Endothelial cell of umbilical vein (primary cell): Measurements from ENCODE around the gene SYTL3. TPM values are rescaled to one million over a fixed set of nuclear protein-coding genes. Genes with fewer than 3 reads are reported as not detected.

ENCODE experiments used
- BruUV-seq: library from RNA; stranded (reverse); fragments of 400-500 nt; replicated peaks from 2 replicates; lab custom pipeline; 2021; lab: Mats Ljungman, UMichigan
- CTCF ChIA-PET: fragments of 300-600, 350-600 bp; sonication (Branson Sonifier 250); formaldehyde crosslinking; loops from one replicate; lab custom pipeline; 2021; ENCODE audit warnings: antibody characterized with exemption, inconsistent platforms; lab: Charles Lee
- POLR2A ChIA-PET: fragments of 300-600, 350-600 bp; sonication (Branson Sonifier 250); formaldehyde crosslinking; loops from one replicate; lab custom pipeline; 2021; ENCODE audit warnings: antibody characterized with exemption, inconsistent platforms; lab: Charles Lee
- DNase-seq: peaks from one replicate; pipeline ENCODE4 v3.0.0-alpha.2; 2011; ENCODE audit warnings: low read depth, low spot score
- FAIRE-seq: peaks from 2 replicates; lab custom pipeline; 2011; peaks lifted over from hg19 to GRCh38; lab: Jason Lieb, UNC
- H2AFZ ChIP-seq: 2 replicates; pipeline ENCODE4 v1.6.0; 2012; ENCODE audit warnings: low read depth, low read length, control low read depth, inconsistent platforms
- H3K27ac ChIP-seq: 2 replicates; pipeline ENCODE4 v1.5.1; 2011; ENCODE audit warnings: low read depth, mild to moderate bottlenecking, control low read depth, low read length, moderate library complexity; ENCODE audit not compliant: insufficient read depth
- H3K27me3 ChIP-seq, 2 experiments: 2 replicates each; pipeline versions ENCODE4 v1.6.0 to v1.6.1; 2011; ENCODE audit warnings: low read length in 2 of 2, mixed read lengths in 1 of 2; ENCODE audit not compliant: control insufficient read depth in 2 of 2, insufficient read depth in 2 of 2
- H3K36me3 ChIP-seq, 2 experiments: 2 replicates in 1 of 2; 3 replicates in 1 of 2; pipeline ENCODE4 v1.5.1; 2011; ENCODE audit warnings: low read length in 2 of 2, mild to moderate bottlenecking in 1 of 2, moderate library complexity in 1 of 2; ENCODE audit not compliant: control insufficient read depth in 2 of 2, insufficient read depth in 2 of 2; ENCODE audit errors: extremely low read depth in 1 of 2
- H3K4me1 ChIP-seq: 3 replicates; pipeline ENCODE4 v1.5.1; 2011; ENCODE audit warnings: mild to moderate bottlenecking, low read length; ENCODE audit not compliant: control insufficient read depth, insufficient read depth; ENCODE audit errors: extremely low read depth
- H3K4me2 ChIP-seq: 2 replicates; pipeline ENCODE4 v1.6.1; 2011; ENCODE audit warnings: low read length, control low read depth, mixed read lengths; ENCODE audit not compliant: insufficient read depth
- H3K4me3 ChIP-seq, 3 experiments: fragments of 200-600 bp in 1 of 3; sonication (generic), shearing (Covaris generic) in 1 of 3; replicated peaks in 1 of 3; 2 replicates each; pipeline ENCODE4 v1.5.1; 2011 to 2016; ENCODE audit warnings: control low read depth in 3 of 3, low read length in 3 of 3, mild to moderate bottlenecking in 2 of 3, inconsistent platforms in 1 of 3, low read depth in 1 of 3, moderate library complexity in 1 of 3; ENCODE audit not compliant: insufficient read depth in 1 of 3
- H3K79me2 ChIP-seq: 2 replicates; pipeline ENCODE4 v1.6.0; 2012; ENCODE audit warnings: low read length, inconsistent platforms; ENCODE audit not compliant: control insufficient read depth, insufficient read depth
- H3K9ac ChIP-seq: replicated peaks from 2 replicates; pipeline ENCODE3; 2011; ENCODE audit warnings: low read length, control low read depth; ENCODE audit not compliant: insufficient read depth; ENCODE audit errors: extremely low read depth
- H3K9me1 ChIP-seq: replicated peaks from 3 replicates; pipeline ENCODE4 v1.6.0; 2011; ENCODE audit warnings: mild to moderate bottlenecking, low read length; ENCODE audit not compliant: control insufficient read depth, insufficient read depth; ENCODE audit errors: extremely low read depth
- H3K9me3 ChIP-seq: replicated peaks from 2 replicates; pipeline ENCODE4 v1.5.1; 2012; ENCODE audit warnings: low read length, inconsistent platforms; ENCODE audit not compliant: control insufficient read depth, insufficient read depth
- H4K20me1 ChIP-seq: replicated peaks from 2 replicates; pipeline ENCODE3; 2011; ENCODE audit warnings: mild to moderate bottlenecking, low read length; ENCODE audit not compliant: control insufficient read depth, insufficient read depth; ENCODE audit errors: extremely low read depth
- EZH2 ChIP-seq: IDR thresholded peaks from 2 replicates; pipeline ENCODE4 v1.6.1; 2012; ENCODE audit warnings: borderline replicate concordance, low read depth, mild to moderate bottlenecking, moderate library complexity, low read length, inconsistent platforms; ENCODE audit not compliant: severe bottlenecking
- FOS ChIP-seq: IDR thresholded peaks from 2 replicates; pipeline ENCODE4 v1.6.1; 2011; ENCODE audit warnings: mild to moderate bottlenecking, low read length, moderate library complexity, borderline replicate concordance; ENCODE audit not compliant: insufficient read depth
- GATA2 ChIP-seq: IDR thresholded peaks from 2 replicates; pipeline ENCODE4 v1.7.0; 2011; ENCODE audit warnings: low read depth, mild to moderate bottlenecking, moderate library complexity, mixed read lengths, low read length; ENCODE audit not compliant: insufficient read length, insufficient read depth
- JUN ChIP-seq: IDR thresholded peaks from 2 replicates; pipeline ENCODE4 v1.6.1; 2011; ENCODE audit warnings: borderline replicate concordance, low read depth; ENCODE audit not compliant: insufficient read length, insufficient read depth
- MYC ChIP-seq: IDR thresholded peaks from one replicate; pipeline ENCODE4 v1.6.1; 2011; ENCODE audit warnings: mild to moderate bottlenecking, low read depth, low read length
- POLR2A ChIP-seq: IDR thresholded peaks from 2 replicates; pipeline ENCODE4 v1.6.1; 2012; ENCODE audit warnings: low read depth, mild to moderate bottlenecking, control low read depth, low read length
- POLR2AphosphoS5 ChIP-seq: IDR thresholded peaks from 2 replicates; pipeline ENCODE4 v1.6.1; 2012; ENCODE audit warnings: low read depth, mild to moderate bottlenecking, control low read depth, low read length, moderate library complexity; ENCODE audit not compliant: insufficient read depth
- dilution Hi-C: fragments of 300-500 bp; cut with MboI; formaldehyde crosslinking; loops from one replicate; pipeline ENCODE4 v1.15.0; 2019; ENCODE audit warnings: low sequenced_read_pairs; ENCODE audit not compliant: extremely low pct_ligation_motif_present
- intact Hi-C: fragments of 100-400 bp; cut with micrococcal nuclease; formaldehyde crosslinking; loops from one replicate; pipeline ENCODE4 v1.10.0; 2022
- polyA plus RNA-seq, 4 experiments: library from polyadenylated mRNA; depleted of rRNA in 3 of 4; stranded (reverse) in 3 of 4; unstranded in 1 of 4; fragments of >200 nt; gene quantifications; 2 replicates each; pipeline versions ENCODE4 v1.2.1 to v1.2.3, GENCODE V29; 2011 to 2012; ENCODE audit warnings: missing spikeins in 1 of 4
- total RNA-seq: library from RNA; stranded (reverse); gene quantifications from 2 replicates; pipeline ENCODE4 v1.2.3, GENCODE V29; 2021
- TF ChIP-seq, protein P1 (sequence below): IDR thresholded peaks from 2 replicates; pipeline ENCODE4 v1.6.1; 2011; ENCODE audit not compliant: insufficient read depth, insufficient read length
- TF ChIP-seq, protein P2 (sequence below), 2 donors: IDR thresholded peaks; 1 replicate in 1 of 2; 2 replicates in 1 of 2; pipeline ENCODE4 v1.5.1; 2011; ENCODE audit warnings: low read length in 2 of 2, mild to moderate bottlenecking in 2 of 2, moderate library complexity in 2 of 2, control low read depth in 1 of 2, inconsistent platforms in 1 of 2, low read depth in 1 of 2; ENCODE audit not compliant: insufficient read depth in 1 of 2; ENCODE audit errors: extremely low read depth in 1 of 2

SYTL3 gene
- total and polyA plus RNA-seq, 2 donors (not counting 3 experiments of a cell fraction or from before 2014, with no cell fraction given): 0.59 to 0.77 TPM

DNA sequence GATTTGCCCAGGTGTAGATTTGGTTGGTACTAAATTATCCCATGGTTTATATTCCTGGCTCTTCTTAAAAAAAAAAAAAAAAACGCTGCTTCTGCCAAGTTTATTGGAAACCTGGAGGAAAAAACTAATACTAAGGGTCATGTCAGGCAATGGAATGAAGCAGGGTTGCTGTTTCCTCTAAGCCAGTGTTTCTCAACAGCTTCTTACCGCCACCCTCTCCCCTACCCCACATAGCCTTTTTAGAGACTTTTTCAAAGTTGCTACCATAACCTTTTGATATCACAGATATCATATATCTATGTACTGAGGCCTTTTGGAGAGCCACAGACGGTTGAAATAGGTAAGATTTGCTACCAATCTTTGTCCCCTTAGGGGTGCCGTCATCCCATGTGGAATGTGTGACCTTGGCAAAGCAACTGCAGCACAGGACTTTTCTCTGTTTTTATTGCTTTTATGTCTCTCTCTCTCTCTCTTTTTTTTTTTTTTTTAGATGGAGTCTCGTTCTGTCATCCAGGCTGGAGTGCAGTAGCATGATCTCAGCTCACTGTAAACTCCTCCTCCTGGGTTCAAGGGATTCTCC lies 35.0 kb downstream of the SYTL3 start:
- no peaks in the 10 kb centered on the region for H3K9me1 ChIP-seq
- no peak for FAIRE-seq
- no peaks in the 10 kb centered on the region for H3K9me3 ChIP-seq
- ChIA-PET CTCF (interaction anchor here (1.2 kb wide), 2 partner anchors 464 to 471 kb away, joined by 3 to 6 read pairs; no protein-coding TSS in a partner anchor), POLR2A (no interaction called here)
- no peak for TF ChIP-seq POLR2A
- no peak for TF ChIP-seq FOS
- no peaks in the 10 kb centered on the region for H3K79me2 ChIP-seq
- H3K36me3 ChIP-seq: no peaks in the 10 kb centered on the region
- H3K27ac ChIP-seq: no peak overlapping the region
- dilution Hi-C loops: no loop called here
- no peak overlapping the region for H2AFZ ChIP-seq
- no peak overlapping the region for H3K9ac ChIP-seq
- no peaks in the 10 kb centered on the region for H4K20me1 ChIP-seq
- H3K27me3 ChIP-seq: peaks cover 0 to 2% of the 10 kb centered on the region in 2 experiments
- DNase-seq: no peak
- H3K4me3 ChIP-seq: no peak overlapping the region
- intact Hi-C loops: no loop called here
- H3K4me1 ChIP-seq: peaks cover 3% of the 10 kb centered on the region
- no peak overlapping the region for H3K4me2 ChIP-seq
- no TSS peak for BruUV-seq

GRCh38 chr6:158686311-158686710 lies 36.5 kb downstream of the SYTL3 start:
- no peak overlapping the region for H3K4me2 ChIP-seq
- POLR2A ChIA-PET: no interaction called here
- no peak overlapping the region for H3K27ac ChIP-seq
- FAIRE-seq: no peak
- no peak overlapping the region for H2AFZ ChIP-seq
- H3K9me3 ChIP-seq: no peaks in the 10 kb centered on the region
- no peaks in the 10 kb centered on the region for H3K79me2 ChIP-seq
- intact Hi-C loops (no loop called here), dilution Hi-C loops (no loop called here)
- no TSS peak for BruUV-seq
- peaks cover 0 to 2% of the 10 kb centered on the region in 2 experiments for H3K27me3 ChIP-seq
- no peak overlapping the region for H3K4me3 ChIP-seq
- DNase-seq: no peak
- CTCF ChIA-PET: interaction anchor here (1.2 kb wide), 1 partner anchor 465 kb away, joined by 6 read pairs; no protein-coding TSS in a partner anchor
- H3K9me1 ChIP-seq: no peaks in the 10 kb centered on the region
- H3K4me1 ChIP-seq: peaks cover 3% of the 10 kb centered on the region
- no peaks in the 10 kb centered on the region for H4K20me1 ChIP-seq
- TF ChIP-seq MYC (no peak), POLR2A (no peak), JUN (no peak), FOS (no peak), GATA2 (no peak), EZH2 (no peak), POLR2AphosphoS5 (no peak)
- TF ChIP-seq, protein P1, sequence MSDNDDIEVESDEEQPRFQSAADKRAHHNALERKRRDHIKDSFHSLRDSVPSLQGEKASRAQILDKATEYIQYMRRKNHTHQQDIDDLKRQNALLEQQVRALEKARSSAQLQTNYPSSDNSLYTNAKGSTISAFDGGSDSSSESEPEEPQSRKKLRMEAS: no peak
- TF ChIP-seq, protein P2, sequence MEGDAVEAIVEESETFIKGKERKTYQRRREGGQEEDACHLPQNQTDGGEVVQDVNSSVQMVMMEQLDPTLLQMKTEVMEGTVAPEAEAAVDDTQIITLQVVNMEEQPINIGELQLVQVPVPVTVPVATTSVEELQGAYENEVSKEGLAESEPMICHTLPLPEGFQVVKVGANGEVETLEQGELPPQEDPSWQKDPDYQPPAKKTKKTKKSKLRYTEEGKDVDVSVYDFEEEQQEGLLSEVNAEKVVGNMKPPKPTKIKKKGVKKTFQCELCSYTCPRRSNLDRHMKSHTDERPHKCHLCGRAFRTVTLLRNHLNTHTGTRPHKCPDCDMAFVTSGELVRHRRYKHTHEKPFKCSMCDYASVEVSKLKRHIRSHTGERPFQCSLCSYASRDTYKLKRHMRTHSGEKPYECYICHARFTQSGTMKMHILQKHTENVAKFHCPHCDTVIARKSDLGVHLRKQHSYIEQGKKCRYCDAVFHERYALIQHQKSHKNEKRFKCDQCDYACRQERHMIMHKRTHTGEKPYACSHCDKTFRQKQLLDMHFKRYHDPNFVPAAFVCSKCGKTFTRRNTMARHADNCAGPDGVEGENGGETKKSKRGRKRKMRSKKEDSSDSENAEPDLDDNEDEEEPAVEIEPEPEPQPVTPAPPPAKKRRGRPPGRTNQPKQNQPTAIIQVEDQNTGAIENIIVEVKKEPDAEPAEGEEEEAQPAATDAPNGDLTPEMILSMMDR (IDR thresholded peaks at IDR 0.05; ENCODE audit: extremely low read depth in 1 of 2, insufficient read depth in 1 of 2, low read depth in 1 of 2, low read length in 2 of 2): no peak
- H3K36me3 ChIP-seq: no peaks in the 10 kb centered on the region
- no peak overlapping the region for H3K9ac ChIP-seq
